Muscle of leg (tissue), 11 donors: ENCODE results near the gene UMAD1. TPM values are rescaled to one million over a fixed set of nuclear protein-coding genes. Genes with fewer than 3 reads are reported as not detected.

Experiments
- DNase-seq: peaks from one replicate; pipeline ENCODE4 v3.0.0; 2013
- H3K27ac ChIP-seq: one replicate; pipeline ENCODE4 v1.5.1; 2013; ENCODE audit warnings: mild to moderate bottlenecking, low read length, control low read depth
- H3K27me3 ChIP-seq: one replicate; pipeline ENCODE4 v1.6.1; 2013; ENCODE audit warnings: low read length; ENCODE audit not compliant: control insufficient read depth, insufficient read depth
- H3K36me3 ChIP-seq: one replicate; pipeline ENCODE4 v1.6.1; 2013; ENCODE audit warnings: low read length; ENCODE audit not compliant: control insufficient read depth, insufficient read depth
- H3K4me1 ChIP-seq: one replicate; pipeline ENCODE4 v1.6.1; 2013; ENCODE audit warnings: low read length; ENCODE audit not compliant: control insufficient read depth, insufficient read depth
- H3K4me3 ChIP-seq: one replicate; pipeline ENCODE4 v1.5.1; 2013; ENCODE audit warnings: low read length, control low read depth
- H3K9me3 ChIP-seq: replicated peaks from 2 replicates; pipeline ENCODE4 v1.6.1; 2013; ENCODE audit warnings: low read depth, low read length; ENCODE audit not compliant: control insufficient read depth
- WGBS: methylation state at CpG from one replicate; pipeline ENCODE4 v1.1.5; 2013; ENCODE audit warnings: missing lambda C conversion rate; ENCODE audit not compliant: insufficient coverage; 5-methylcytosine and 5-hydroxymethylcytosine counted together
- polyA plus RNA-seq, 8 donors: library from polyadenylated mRNA; unstranded; fragments of 120-200 nt; gene quantifications; one replicate each; pipeline versions ENCODE4 v1.2.1 to v1.2.3, GENCODE V29; 2013; ENCODE audit warnings: inconsistent platforms in 1 of 8, low replicate concordance in 1 of 8; ENCODE audit not compliant: insufficient read length in 8 of 8, insufficient read depth in 1 of 8
- total RNA-seq: library from RNA; stranded (reverse); fragments of 120-200 nt; gene quantifications from one replicate; pipeline ENCODE4 v1.2.4, GENCODE V29; 2013

The UMAD1 gene
- total and polyA plus RNA-seq, 9 donors: 7.4 to 11.8 (median 9.1) TPM

DNA sequence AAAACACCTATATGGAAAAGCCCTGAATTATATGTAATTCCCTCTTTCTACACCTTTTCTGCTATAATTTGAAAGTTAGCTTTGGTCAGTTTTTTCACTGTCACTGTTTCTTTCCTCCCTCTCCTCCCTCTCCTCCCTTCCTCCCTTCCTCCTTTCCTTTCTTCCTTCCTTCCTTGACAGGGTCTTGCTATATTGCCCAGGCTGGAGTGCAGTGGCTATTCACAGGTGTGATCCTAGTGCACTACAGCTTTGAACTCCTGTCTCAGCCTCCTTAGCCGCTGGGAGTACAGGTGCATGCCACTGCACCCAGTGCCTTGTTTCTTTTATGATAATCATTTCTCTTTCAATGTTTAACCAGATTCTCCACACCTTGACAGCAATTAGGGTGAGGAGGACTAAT, 22.1 kb upstream of the UMAD1 start:
- H3K4me3 ChIP-seq: no peak overlapping the region
- no peaks in the 10 kb centered on the region for H3K9me3 ChIP-seq
- no peaks in the 10 kb centered on the region for H3K4me1 ChIP-seq
- no peaks in the 10 kb centered on the region for H3K36me3 ChIP-seq
- no peaks in the 10 kb centered on the region for H3K27me3 ChIP-seq
- no peak for DNase-seq
- H3K27ac ChIP-seq: no peak overlapping the region
- WGBS: no CpG with 5 or more reads among the region's 1 CpG

DNA sequence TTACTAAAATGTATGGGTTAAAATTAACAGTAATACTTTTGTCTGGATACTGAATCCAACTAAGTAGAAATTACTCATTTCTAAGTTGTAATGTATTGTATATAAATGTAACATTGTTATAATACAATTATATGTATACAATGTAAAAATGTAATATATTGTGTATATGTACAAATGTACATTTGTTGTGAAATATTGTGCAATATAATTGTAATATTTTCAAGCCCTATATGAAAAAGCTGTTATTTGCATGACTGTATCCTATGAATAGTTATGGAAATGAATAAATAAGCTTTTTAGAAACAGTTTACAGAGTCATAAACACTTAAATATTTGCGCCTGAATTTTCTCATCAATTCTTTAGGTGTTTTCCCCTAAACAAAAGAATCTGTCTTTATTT, 20.3 kb upstream of the UMAD1 start:
- no CpG with 5 or more reads among the region's 1 CpG for WGBS
- no peak overlapping the region for H3K27ac ChIP-seq
- no peak for DNase-seq
- H3K4me1 ChIP-seq: no peaks in the 10 kb centered on the region
- no peaks in the 10 kb centered on the region for H3K27me3 ChIP-seq
- H3K36me3 ChIP-seq: no peaks in the 10 kb centered on the region
- no peaks in the 10 kb centered on the region for H3K9me3 ChIP-seq
- H3K4me3 ChIP-seq: no peak overlapping the region

DNA sequence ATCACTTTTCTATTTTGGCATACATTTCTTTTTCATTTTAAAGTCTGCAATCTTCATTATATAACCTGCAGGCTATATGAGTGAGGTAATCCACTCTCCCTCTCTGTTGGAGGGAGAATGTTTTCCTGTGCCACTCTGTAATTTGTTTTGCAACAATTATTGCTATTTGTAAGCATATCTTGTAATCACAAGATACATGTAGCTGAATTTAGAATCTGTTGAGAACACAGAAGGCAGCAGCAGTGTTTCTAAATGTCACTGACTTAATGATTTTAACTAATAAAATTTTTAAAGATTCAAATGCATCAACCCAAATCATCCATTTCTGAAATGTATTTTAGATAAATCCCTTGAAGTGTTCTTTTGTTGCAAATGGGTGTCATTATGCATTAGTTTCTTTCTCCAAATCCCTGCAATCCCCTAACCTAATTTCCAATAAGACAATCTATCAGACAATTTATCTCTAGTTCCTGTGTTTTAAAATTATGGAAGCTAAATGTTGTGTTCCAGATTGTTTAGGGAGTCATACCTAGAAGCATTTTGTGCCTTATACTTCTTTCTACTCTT, 19.8 kb upstream of the UMAD1 start:
- Histone ChIP-seq H3K4me1 (no peaks in the 10 kb centered on the region), H3K36me3 (no peaks in the 10 kb centered on the region), H3K4me3 (no peak overlapping the region), H3K9me3 (no peaks in the 10 kb centered on the region), H3K27ac (no peak overlapping the region), H3K27me3 (no peaks in the 10 kb centered on the region)
- DNase-seq: no peak

DNA sequence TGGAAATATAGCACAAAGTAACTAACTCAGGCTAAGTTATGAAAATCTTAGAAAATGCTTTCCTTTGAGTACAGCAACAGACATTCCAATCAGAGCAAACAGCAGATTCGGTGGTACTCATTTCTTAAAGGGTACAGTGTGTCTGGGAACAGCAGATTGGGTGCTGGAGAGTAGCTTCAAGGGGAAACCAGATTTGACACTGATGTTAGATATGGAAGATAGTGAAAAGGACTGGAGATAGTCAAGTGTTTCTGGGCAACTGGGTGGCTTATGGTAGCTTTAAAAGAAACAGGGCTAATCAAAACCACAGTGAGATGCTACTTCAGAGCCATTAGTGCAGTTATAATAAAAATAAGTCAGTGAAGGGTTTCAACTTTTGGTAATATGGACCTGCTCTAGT, 12.1 kb upstream of the UMAD1 start:
- DNase-seq: no peak
- 60% methylated on average over 1 of the region's 1 CpG for WGBS
- Histone ChIP-seq H3K27ac (no peak overlapping the region), H3K4me1 (no peaks in the 10 kb centered on the region), H3K36me3 (no peaks in the 10 kb centered on the region), H3K4me3 (no peak overlapping the region), H3K9me3 (no peaks in the 10 kb centered on the region), H3K27me3 (no peaks in the 10 kb centered on the region)

GRCh38 chr7:7630626-7631329, 9.8 kb upstream of the UMAD1 start:
- 87% methylated on average over 1 of the region's 1 CpG for WGBS
- Histone ChIP-seq H3K36me3 (no peaks in the 10 kb centered on the region), H3K27ac (no peak overlapping the region), H3K27me3 (no peaks in the 10 kb centered on the region), H3K4me1 (no peaks in the 10 kb centered on the region), H3K4me3 (no peak overlapping the region), H3K9me3 (no peaks in the 10 kb centered on the region)
- DNase-seq: no peak

DNA sequence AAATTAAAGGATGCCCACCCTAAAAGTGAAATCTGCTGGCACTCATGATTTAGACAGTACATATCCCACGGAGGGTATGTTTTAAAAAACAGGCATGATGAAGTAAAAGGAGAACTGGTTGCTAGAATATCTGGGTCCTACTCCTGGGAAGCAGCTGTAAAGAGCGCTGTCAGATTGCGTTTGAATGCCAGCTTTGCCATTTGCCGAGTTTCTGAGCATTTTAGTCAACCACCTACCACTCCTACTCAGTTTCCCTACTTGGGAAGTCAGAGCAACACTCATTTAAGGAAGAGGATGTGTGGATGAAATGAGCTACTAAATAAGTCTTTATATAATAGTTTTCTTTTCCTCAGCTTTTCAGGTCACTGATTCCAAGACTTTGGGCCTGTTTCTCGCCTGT, 1.1 kb upstream of the UMAD1 start:
- no peaks in the 10 kb centered on the region for H3K36me3 ChIP-seq
- DNase-seq: no peak
- H3K4me1 ChIP-seq: peaks cover 13% of the 10 kb centered on the region
- H3K27ac ChIP-seq: peak overlapping the region; percentile 93
- peak overlapping the region; percentile 86 for H3K4me3 ChIP-seq
- 0% methylated on average over 1 of the region's 5 CpGs for WGBS
- no peaks in the 10 kb centered on the region for H3K27me3 ChIP-seq
- H3K9me3 ChIP-seq: no peaks in the 10 kb centered on the region

DNA sequence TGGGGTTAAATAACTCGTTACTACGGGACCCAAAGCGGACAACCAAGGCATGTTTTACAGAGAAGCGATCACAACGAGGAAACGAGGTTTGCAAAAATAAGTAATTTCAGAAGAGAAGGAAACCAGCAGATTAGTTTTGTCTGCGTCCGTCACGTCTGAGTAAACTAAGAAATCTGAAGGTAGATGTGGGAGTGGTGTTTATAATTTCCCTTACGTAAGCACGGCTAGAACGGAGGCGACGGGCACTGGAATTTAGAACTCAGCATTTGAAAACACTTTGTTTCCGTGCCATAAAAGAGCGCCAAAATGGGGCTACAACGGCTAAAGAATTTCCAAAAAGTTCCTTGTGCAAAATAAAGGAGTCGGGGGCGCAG, 718 bp upstream of the UMAD1 start:
- Histone ChIP-seq H3K27ac (peak overlapping the region; percentile 93), H3K27me3 (no peaks in the 10 kb centered on the region), H3K4me3 (peak overlapping the region; percentile 86), H3K36me3 (no peaks in the 10 kb centered on the region), H3K9me3 (no peaks in the 10 kb centered on the region), H3K4me1 (peaks cover 13% of the 10 kb centered on the region)
- under 1% methylated on average over 19 of the region's 19 CpGs for WGBS
- peak; percentile 66 for DNase-seq

- DNase-seq: no peak
Measured at GRCh38 chr7:7641129-7641663, 644 bp downstream of the UMAD1 start.

DNA sequence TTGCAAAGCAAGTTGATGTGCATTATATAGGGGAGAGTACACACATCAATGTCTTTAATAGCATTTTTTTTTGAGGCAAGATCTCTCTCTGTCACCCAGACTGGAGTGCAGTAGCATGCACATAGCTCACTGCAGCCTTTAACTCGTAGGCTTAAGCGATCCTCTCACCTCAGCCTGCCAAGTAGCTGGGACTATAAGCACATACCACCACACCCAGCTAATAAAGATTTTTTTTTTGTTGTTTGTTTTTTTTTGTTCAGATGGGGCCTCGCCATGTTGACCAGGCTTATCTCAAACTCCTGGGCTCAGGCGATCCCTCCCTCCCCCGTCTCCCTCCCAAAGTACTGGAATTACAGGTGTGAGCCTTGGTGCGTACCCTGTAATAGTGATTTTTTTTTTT, 1.5 kb downstream of the UMAD1 start:
- Histone ChIP-seq H3K4me1 (peaks cover 13% of the 10 kb centered on the region), H3K9me3 (no peaks in the 10 kb centered on the region), H3K4me3 (no peak overlapping the region), H3K27me3 (no peaks in the 10 kb centered on the region), H3K36me3 (no peaks in the 10 kb centered on the region), H3K27ac (no peak overlapping the region)
- DNase-seq: no peak
- WGBS: no CpG with 5 or more reads among the region's 6 CpGs

More at GRCh38 chr7:7641129-7641663, 644 bp downstream of the UMAD1 start:
- H3K9me3 ChIP-seq: no peaks in the 10 kb centered on the region
- H3K27me3 ChIP-seq: no peaks in the 10 kb centered on the region
- peaks cover 13% of the 10 kb centered on the region for H3K4me1 ChIP-seq
- WGBS: 5% methylated on average over 13 of the region's 22 CpGs
- H3K27ac ChIP-seq: peak overlapping the region; percentile 89
- H3K36me3 ChIP-seq: no peaks in the 10 kb centered on the region
- peak overlapping the region; percentile 86 for H3K4me3 ChIP-seq

DNA sequence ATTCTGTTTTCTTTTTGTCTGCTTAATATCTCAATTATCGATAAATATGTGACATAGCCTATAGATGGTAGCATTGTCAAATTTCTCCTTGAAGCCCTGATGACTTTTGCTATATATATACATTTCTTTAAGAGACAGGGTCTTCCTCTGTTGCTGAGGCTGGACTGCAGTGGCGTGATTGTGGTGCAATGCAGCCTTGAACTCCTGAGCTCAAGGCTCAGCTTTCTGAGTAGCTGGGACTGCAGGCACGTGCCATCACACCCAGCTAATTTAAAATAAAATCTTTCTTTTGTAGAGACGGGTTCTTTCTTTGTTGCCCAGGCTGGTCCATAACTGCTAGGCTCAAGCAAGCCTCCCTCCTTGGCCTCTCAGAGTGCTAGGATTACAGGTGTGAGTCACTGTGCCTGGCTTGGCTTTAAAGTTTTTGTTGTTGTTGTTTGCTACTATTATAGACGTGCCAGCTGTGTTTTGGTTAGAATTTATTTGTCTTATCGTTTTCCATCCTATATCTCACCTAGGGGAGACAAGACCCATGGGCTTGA, 7.0 kb downstream of the UMAD1 start:
- H3K4me3 ChIP-seq: no peak overlapping the region
- no peaks in the 10 kb centered on the region for H3K36me3 ChIP-seq
- no CpG with 5 or more reads among the region's 6 CpGs for WGBS
- H3K27me3 ChIP-seq: no peaks in the 10 kb centered on the region
- H3K27ac ChIP-seq: no peak overlapping the region
- H3K4me1 ChIP-seq: no peaks in the 10 kb centered on the region
- no peak for DNase-seq
- no peaks in the 10 kb centered on the region for H3K9me3 ChIP-seq
